GM12891 (cell line): ENCODE measurements around the gene HOPX.

Source experiments
- DNase-seq: peaks from one replicate; pipeline ENCODE4 v3.0.0; 2011; ENCODE audit warnings: low spot score; ENCODE audit not compliant: insufficient read length
- FAIRE-seq: peaks from 2 replicates; lab custom pipeline; 2011; peaks lifted over from hg19 to GRCh38; lab: Jason Lieb, UNC
- PAX5 ChIP-seq: IDR thresholded peaks from 2 replicates; pipeline ENCODE4 v1.6.1; 2011; ENCODE audit warnings: low read length, moderate library complexity, mild to moderate bottlenecking; ENCODE audit not compliant: insufficient read depth, severe bottlenecking
- POLR2A ChIP-seq: IDR thresholded peaks from 2 replicates; pipeline ENCODE4 v1.6.1; 2011; ENCODE audit warnings: low read depth, low read length, control low read depth
- POLR2AphosphoS5 ChIP-seq: IDR thresholded peaks from 2 replicates; pipeline ENCODE4 v1.6.1; 2011; ENCODE audit warnings: low read depth, low read length, control low read depth
- POU2F2 ChIP-seq: IDR thresholded peaks from 2 replicates; pipeline ENCODE4 v1.6.1; 2011; ENCODE audit warnings: low read depth, mild to moderate bottlenecking, control low read depth, low read length, moderate library complexity
- SPI1 ChIP-seq: IDR thresholded peaks from 2 replicates; pipeline ENCODE4 v1.6.1; 2011; ENCODE audit warnings: low read depth, low read length, control low read depth
- TAF1 ChIP-seq: IDR thresholded peaks from 2 replicates; pipeline ENCODE4 v1.6.1; 2011; ENCODE audit warnings: low read depth, low read length, control low read depth

The HOPX gene

GRCh38 chr4:56657128-56657527, 24.0 kb downstream of the HOPX start:
- FAIRE-seq, result no peak
- TF ChIP-seq POLR2A (no peak), PAX5 (no peak), TAF1 (no peak), POLR2AphosphoS5 (no peak), SPI1 (no peak), POU2F2 (no peak)

GRCh38 chr4:56656346-56656643, 24.8 kb downstream of the HOPX start:
- DNase-seq (peak; percentile 19), FAIRE-seq (no peak)
- no peak for TF ChIP-seq POLR2A
- TF ChIP-seq POU2F2, result no peak
- no peak for TF ChIP-seq PAX5
- TF ChIP-seq POLR2AphosphoS5, result no peak
- no peak for TF ChIP-seq SPI1
- TF ChIP-seq TAF1, result no peak

More at GRCh38 chr4:56657128-56657527, 24.0 kb downstream of the HOPX start:
- DNase-seq, result no peak

GRCh38 chr4:56655627-56656345, 25.3 kb downstream of the HOPX start:
- peak; percentile 22 for DNase-seq
- TF ChIP-seq POLR2AphosphoS5 (no peak), POU2F2 (no peak), PAX5 (no peak), SPI1 (no peak), POLR2A (no peak), TAF1 (no peak)
- FAIRE-seq, result no peak

- no peak for FAIRE-seq
- no peak for DNase-seq
- TF ChIP-seq POLR2AphosphoS5, result no peak
- TF ChIP-seq SPI1, result no peak
- no peak for TF ChIP-seq TAF1
- TF ChIP-seq PAX5, result no peak
- no peak for TF ChIP-seq POU2F2
- TF ChIP-seq POLR2A, result no peak
Observed at GRCh38 chr4:56655209-56655626, 25.9 kb downstream of the HOPX start.

GRCh38 chr4:56654238-56654632, 26.9 kb downstream of the HOPX start:
- no peak for TF ChIP-seq TAF1
- no peak for TF ChIP-seq SPI1
- no peak for TF ChIP-seq POLR2A
- TF ChIP-seq PAX5, result no peak
- DNase-seq (no peak), FAIRE-seq (no peak)

- TF ChIP-seq TAF1 (no peak), POLR2AphosphoS5 (no peak), SPI1 (no peak), PAX5 (no peak), POU2F2 (no peak), POLR2A (no peak)
- FAIRE-seq, result no peak
- DNase-seq, result no peak
Observed at GRCh38 chr4:56653461-56654237, 27.4 kb downstream of the HOPX start.

- no peak for DNase-seq
- FAIRE-seq, result no peak
- TF ChIP-seq TAF1 (no peak), POU2F2 (no peak)
Observed at GRCh38 chr4:56652196-56652595, 28.9 kb downstream of the HOPX start.

GRCh38 chr4:56651056-56651350, 30.1 kb downstream of the HOPX start:
- no peak for FAIRE-seq

GRCh38 chr4:56650262-56651055, 30.6 kb downstream of the HOPX start:
- FAIRE-seq, result no peak
- TF ChIP-seq TAF1 (no peak), SPI1 (no peak), POLR2AphosphoS5 (no peak), POLR2A (no peak), PAX5 (no peak)
- no peak for DNase-seq

More at GRCh38 chr4:56651056-56651350, 30.1 kb downstream of the HOPX start:
- no peak for DNase-seq
- no peak for TF ChIP-seq SPI1
- TF ChIP-seq POLR2A, result no peak
- TF ChIP-seq PAX5, result no peak
- TF ChIP-seq POU2F2, result no peak
- no peak for TF ChIP-seq POLR2AphosphoS5
- TF ChIP-seq TAF1, result no peak
